Stimulated activated CD4-positive, alpha-beta T cell treated with anti-CD3 and anti-CD28 coated beads, Interleukin-4, amount 100 ng/mL, for 48 hours (primary cell): ENCODE results near the gene MGMT.

ENCODE experiments used
- DNase-seq, 2 donors: peaks; one replicate each; pipeline ENCODE4 v3.0.0-alpha.2; 2020; ENCODE audit warnings: low read depth in 2 of 2

MGMT gene

GRCh38 chr10:129520440-129521080, 53.5 kb downstream of the MGMT start:
- DNase-seq: no peak

DNA sequence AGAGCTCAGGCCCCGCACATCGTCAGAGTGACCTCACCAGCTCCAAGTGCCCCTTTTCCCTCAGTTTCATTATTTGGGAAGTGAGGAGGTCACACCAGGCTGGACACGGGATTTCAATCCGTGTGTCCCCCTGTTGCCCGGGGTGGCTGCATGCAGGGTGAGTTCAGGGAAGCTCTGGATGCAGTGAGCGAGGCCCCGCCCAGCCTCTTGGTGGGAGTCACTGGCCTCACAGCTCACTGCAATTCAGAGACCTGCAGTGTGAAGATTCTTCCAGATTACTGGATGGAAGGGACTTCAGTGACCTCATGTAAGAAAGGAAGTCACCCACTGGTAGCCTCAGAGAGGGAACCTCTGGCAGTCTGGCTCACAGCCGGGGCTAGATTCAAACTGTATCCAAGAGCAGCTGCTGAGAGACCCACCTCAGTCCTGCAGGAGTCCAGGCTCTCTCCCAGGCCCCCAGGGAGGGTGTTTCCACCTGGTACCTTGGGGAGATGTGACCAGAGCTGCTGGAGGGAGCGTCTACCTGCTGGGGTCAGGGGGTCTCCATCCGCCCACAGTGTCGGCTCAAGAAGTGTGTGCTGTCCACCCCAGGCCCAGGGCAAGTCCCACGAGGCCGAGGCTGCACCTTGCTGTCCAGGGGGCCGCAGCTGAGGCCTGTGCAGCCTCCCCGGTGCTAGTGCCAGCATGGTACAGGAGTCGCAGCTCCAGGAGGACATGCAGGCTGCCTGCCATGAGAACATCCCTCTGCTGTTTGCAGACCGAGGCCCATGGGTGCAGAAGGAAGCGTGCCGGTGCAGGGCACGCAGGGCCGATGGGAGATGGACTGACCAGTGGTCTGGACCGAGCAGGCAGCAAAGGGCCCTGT, 54.4 kb downstream of the MGMT start:
- no peak for DNase-seq

DNA sequence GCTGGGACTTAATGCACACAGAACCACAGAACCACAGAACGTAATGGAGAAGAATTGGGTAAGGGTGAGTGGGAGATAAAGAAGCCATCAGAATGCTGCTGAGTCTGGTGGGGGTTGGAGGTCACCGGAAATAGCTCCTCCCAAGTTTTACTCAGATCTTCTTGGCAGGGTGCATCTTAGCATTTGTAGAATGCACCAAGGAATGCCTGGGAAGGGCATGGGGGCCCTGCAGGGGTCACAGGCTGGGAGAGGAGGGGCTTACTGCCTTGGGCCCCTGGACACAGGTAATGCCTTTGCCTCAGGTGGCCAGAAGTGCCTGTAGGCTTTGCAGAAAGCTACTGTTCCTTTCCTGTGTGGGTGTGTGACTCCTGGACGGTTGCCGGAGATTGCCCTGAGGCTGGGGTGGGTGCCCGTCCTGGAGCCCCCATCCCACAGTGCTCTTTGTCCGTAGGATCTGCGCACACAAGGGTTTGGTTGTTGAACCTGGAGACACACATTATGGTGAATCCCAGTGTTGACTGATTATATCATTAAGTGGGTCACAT, 55.1 kb downstream of the MGMT start:
- DNase-seq: no peak

DNA sequence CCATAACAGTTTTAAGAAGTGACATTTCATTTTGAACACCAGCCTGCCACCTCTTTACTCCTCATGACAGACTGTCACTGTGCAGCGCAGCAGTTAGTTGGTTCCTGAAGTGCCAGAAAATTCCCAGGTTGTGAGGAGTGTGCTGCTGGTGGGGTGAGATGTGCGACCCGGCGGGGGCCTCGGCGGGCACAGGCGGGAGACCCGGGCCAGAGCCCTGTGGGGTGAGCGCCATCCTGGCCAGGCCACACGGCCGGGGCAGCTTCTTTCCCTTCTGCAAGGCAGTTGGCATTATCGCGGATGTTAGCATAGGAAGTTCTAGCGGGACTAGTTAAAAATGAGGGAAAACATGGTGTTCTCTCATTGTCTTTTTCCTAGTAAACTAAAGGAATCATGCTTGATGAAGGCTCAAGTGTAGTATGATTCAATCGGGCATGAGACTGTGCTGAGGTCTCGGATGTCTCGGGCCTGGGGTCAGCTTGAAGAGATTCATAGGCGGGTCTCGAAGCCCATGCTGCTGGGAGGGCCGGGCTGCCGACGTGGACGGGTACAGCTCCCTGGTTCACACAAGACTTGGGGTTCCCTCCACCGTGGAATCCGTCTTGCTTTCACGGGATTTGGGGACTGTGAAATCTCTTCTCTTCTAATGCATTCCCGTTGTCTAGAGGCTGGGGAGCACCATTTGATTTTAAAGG, 56.1 kb downstream of the MGMT start:
- no peak for DNase-seq

DNA sequence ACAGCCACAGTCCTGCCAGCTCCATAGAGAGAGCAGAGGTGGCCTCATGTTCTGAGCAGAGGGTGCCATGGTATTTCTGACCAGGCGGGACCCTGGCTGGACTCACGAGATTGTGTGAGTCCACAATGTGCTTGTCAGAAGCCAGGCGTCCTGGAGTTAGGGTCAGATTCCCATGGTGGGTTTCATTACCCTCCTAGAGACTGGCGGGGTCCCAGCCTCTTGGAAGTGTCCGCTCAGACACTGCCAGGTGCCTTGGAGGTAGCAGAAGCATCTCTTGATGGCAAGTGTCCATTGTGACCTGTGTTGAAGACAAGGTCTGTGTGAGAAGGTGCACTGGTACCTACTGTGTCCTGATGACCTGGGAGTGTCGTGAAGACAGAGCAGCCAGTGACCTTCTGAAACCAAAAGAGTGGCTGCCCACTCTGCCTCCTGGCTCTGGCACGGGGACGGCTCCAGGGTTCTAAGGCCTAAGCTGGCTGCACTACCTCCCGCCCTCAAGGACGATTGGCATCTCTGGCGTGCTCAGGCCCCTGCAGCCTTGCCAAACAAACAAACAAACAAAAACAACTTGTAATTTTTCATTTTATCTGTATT, 56.8 kb downstream of the MGMT start:
- DNase-seq: no peak

DNA sequence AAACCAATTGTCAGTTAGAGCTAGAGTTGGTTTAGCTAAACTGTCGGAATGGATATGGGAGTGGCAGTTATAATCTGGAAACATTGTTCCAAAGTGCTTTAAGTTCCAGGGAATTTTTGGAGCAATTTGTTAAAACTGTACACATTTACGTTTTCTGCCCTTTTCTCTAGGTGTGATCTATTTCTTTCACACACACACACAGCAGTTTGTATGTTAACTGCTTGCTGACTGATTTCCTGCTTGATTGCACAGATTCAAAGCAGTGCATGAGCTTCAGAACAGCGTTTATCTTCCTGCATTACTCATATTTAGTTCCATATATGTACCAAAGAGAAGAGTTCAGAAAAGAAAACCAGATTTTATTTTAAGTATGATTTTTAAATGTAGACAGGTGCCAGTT, 57.9 kb downstream of the MGMT start:
- no peak for DNase-seq

- DNase-seq: no peak
Measured at GRCh38 chr10:129525401-129525801, 58.4 kb downstream of the MGMT start.

- DNase-seq: no peak
Measured at GRCh38 chr10:129526943-129527342, 59.9 kb downstream of the MGMT start.

GRCh38 chr10:129528376-129528978, 61.4 kb downstream of the MGMT start:
- no peak for DNase-seq

- no peak for DNase-seq
Measured at GRCh38 chr10:129530581-129530980, 63.5 kb downstream of the MGMT start.

DNA sequence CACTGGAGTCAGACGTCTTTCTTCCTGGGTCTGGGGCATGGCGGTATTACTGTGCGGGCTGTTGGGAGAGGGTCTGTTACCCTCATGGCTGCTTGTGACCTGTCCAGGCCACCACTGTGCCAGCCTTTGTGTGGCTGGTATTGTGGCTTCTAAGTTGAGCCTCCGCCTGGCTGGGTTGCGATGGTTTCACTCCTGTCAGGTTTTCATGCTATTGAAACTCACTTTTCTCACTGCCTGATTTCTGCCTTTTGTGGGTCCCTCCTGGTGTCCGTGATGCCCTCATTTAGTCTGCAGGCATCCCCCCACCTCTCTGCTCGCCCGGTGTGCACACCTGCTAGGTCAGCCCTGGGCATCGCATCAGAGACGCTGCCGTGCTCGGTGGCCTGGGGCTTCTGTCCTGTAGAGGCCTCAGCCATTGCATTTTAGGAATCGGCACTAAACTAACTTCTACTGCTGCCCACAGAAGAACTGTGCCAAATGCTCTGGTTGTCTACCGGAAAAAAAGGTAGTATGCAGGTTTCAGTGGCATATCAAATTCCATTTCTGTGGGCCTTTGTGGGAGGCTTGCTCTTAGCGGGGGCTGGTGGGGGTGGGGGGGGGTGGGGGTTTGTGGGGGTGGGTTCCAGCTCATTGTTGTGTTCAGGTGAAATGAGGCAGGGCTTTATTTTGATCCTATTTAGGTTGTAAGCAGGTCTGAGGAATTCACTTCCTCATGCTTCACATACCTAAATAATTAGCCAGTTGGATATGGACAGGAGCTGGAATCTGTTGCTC, 64.3 kb downstream of the MGMT start:
- no peak for DNase-seq

- DNase-seq: no peak
Measured at GRCh38 chr10:129531969-129532660, 65.1 kb downstream of the MGMT start.

GRCh38 chr10:129532838-129533237, 65.8 kb downstream of the MGMT start:
- DNase-seq: no peak

DNA sequence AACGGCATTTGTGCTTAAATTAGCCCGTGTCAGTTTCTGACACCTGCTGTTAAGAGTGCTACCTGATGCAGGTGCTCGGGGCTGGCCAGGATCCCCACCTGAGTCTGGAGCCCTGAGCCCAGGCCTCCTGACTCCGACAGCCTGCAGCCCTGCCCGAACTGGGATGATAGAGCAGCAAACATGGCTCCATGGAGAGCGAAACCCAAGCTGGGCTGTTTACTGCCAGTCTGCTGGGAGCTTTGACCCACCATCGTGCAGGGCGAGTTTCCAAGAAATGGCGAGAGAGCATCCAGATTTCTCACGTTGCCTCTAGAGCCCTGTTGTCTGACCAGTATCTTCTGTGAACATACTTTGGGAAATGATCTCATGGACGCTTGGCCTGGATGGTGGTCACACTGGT, 66.2 kb downstream of the MGMT start:
- DNase-seq: no peak

- no peak for DNase-seq
Measured at GRCh38 chr10:129534826-129535225, 67.8 kb downstream of the MGMT start.

DNA sequence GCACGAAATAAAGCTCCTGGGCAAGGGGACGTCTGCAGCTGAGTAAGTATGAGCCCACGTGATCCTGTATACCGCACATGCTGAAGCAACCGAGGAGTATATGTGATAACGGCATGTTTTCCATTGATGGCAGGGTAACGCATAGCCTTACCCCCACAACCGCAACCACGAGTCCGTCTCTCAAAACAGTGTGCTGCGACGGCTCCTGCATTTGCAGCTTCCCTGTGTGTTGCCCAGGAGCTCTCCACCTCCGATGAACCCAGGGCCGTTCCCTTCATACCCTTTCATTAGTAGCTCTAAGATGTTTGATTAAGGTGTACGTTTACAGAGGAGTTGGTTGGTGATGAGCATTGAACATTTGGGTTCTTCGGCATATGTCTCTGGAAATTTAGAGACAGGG, 69.3 kb downstream of the MGMT start:
- DNase-seq: no peak

DNA sequence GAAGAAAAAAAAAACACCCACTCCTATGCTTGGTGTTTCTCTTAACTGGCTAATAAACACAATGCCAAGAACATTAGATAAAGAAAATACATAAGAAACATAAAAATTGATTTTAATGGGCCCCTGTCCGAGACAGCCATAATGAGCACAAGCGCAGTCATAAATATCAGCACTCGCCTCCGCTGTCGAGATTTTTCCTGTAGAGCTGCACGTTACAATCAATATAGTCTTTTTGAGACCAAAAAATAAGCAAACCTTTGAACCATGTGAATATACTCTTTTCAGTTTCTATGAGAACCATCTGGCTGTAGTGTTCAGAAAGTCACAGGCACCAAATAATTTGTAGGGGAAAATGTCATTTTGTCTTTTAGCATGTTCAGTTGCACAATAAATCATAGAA, 70.1 kb downstream of the MGMT start:
- DNase-seq: no peak

DNA sequence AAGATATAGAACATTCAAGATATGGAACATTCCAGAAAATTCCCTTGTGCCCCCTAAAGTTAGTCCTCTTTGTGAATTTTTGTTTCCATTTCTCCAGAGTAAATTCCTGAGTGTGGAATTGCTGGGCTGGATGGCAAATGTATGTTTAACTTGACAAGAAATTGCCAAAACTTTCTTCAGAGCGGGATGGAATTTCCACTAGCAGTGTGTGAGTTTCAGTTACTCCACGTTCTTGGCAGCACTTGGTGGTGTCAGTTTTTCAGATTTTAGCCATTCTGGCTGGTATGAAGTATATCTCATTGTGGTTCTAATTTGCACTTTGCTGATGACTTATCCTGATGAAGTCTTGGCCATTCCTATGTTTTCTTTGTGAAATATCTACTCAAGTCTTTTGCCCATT, 71.2 kb downstream of the MGMT start:
- no peak for DNase-seq

DNA sequence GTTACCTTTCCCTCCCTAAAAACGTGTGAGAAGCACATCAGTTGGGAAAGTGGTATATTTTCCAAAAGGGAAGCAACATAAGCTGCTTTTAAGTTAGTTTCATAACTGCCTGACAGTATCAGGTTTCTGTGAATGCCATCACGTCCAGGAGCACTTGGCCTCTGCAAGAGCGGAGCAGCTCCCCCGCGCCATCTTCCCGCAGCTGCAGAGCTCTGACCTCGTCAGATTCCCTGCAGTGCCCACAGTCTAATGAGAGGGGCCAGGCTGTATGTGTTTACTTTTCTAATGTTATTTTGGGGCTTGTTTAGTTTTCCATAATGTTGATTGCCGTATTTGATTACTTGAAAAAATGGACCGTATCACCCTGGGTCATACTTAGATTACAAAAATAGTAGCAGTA, 74.2 kb downstream of the MGMT start:
- no peak for DNase-seq

DNA sequence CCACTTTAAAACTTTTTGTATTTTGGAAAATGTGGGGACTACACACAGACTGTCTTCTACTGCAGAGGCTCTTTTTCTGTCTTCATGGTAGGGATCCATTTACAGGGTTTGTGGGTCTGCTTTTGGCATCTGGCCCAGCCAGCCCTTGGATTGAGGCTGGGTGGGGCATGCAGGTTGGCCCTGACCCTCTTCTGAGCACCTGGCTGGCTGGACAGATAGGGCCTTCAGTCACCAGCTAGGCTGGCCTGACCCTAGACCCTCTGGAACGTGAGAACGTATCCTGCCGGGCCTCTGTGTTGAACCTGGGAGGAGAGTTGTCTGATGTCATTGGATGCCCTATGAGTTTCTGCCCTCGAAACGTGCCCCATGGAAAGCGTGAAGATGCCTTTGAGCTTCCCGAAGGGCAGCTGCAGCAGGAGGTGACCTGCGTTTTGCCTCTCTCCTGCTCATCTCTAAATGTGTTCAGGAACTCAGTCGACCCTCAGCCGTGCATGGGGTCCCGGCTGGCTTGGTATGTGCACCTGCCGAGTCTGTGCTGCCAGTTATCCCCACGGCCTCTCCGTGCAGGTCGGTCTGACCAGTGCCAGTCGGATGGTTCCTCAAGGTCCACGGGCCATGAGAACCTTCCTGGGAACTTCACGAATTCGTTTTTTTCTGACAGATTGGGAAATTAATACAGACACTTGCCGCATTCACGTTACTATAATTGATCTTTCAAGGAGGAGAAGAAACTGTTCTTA, 74.9 kb downstream of the MGMT start:
- no peak for DNase-seq
